ENCODE measurements around the gene MDM2.

- no peak for TF ChIP-seq CTCF (IDR thresholded peaks at IDR 0.05)
- no peak for TF ChIP-seq IRF3 (IDR thresholded peaks at IDR 0.05; ENCODE audit: low read depth, low read length)
Measured at GRCh38 chr12:68864604-68865003, 56.6 kb downstream of the MDM2 start.

Measured in SK-N-SH (cell line).